Measurements from ENCODE around the gene S100Z.
A peak's percentile ranks its signal among the peaks of the same experiment; 100 is the strongest.

S100Z gene

GRCh38 chr5:76849419-76850291, at the start of gene S100Z:
Gene S100Z (plus strand): TSS chr5:76850014. CDS start chr5:76875360, 25,346 bp downstream.
- no peak within 1 kb of the TSS for H2AFZ ChIP-seq (ENCODE audit: low read length, unreplicated experiment)
- H3K27ac ChIP-seq (ENCODE audit: low read depth, low read length) = no peak within 1 kb of the TSS

GRCh38 chr5:76800579-76800978, 49.2 kb upstream of the S100Z start:
- H3K4me1 ChIP-seq (ENCODE audit: control insufficient read depth, insufficient read depth, low read length, unreplicated experiment) = peaks cover 17% of the 10 kb centered on the region
- H2AFZ ChIP-seq (ENCODE audit: low read length, unreplicated experiment) = no peak overlapping the region
- no peaks in the 10 kb centered on the region for H3K36me3 ChIP-seq (ENCODE audit: insufficient read depth, low read length)
- no peaks in the 10 kb centered on the region for H3K79me2 ChIP-seq (ENCODE audit: control insufficient read depth, insufficient read depth, low read length, unreplicated experiment)
- H3K27ac ChIP-seq (ENCODE audit: low read depth, low read length) = peak overlapping the region; percentile 66
- no peaks in the 10 kb centered on the region for H3K27me3 ChIP-seq (ENCODE audit: insufficient read depth, low read length)
- no peak overlapping the region for H3K4me3 ChIP-seq (ENCODE audit: low read depth, low read length)

More at GRCh38 chr5:76849419-76850291, at the start of gene S100Z:
- Histone ChIP-seq H3K4me1 (ENCODE audit: control insufficient read depth, insufficient read depth, low read length, unreplicated experiment) (no peaks in the 10 kb centered on the region), H3K36me3 (ENCODE audit: insufficient read depth, low read length) (no peaks in the 10 kb centered on the region), H3K27me3 (ENCODE audit: insufficient read depth, low read length) (no peaks in the 10 kb centered on the region), H3K79me2 (ENCODE audit: control insufficient read depth, insufficient read depth, low read length, unreplicated experiment) (no peaks in the 10 kb centered on the region), H3K4me3 (ENCODE audit: low read depth, low read length) (no peak within 1 kb of the TSS)

GRCh38 chr5:76801159-76801802, 48.5 kb upstream of the S100Z start:
- Histone ChIP-seq H3K4me3 (ENCODE audit: low read depth, low read length) (no peak overlapping the region), H2AFZ (ENCODE audit: low read length, unreplicated experiment) (no peak overlapping the region), H3K79me2 (ENCODE audit: control insufficient read depth, insufficient read depth, low read length, unreplicated experiment) (no peaks in the 10 kb centered on the region), H3K36me3 (ENCODE audit: insufficient read depth, low read length) (no peaks in the 10 kb centered on the region), H3K27ac (ENCODE audit: low read depth, low read length) (peak overlapping the region; percentile 66), H3K27me3 (ENCODE audit: insufficient read depth, low read length) (no peaks in the 10 kb centered on the region), H3K4me1 (ENCODE audit: control insufficient read depth, insufficient read depth, low read length, unreplicated experiment) (peaks cover 23% of the 10 kb centered on the region)

- Histone ChIP-seq H2AFZ (ENCODE audit: low read length, unreplicated experiment) (no peak overlapping the region), H3K4me3 (ENCODE audit: low read depth, low read length) (no peak overlapping the region), H3K4me1 (ENCODE audit: control insufficient read depth, insufficient read depth, low read length, unreplicated experiment) (peaks cover 28% of the 10 kb centered on the region), H3K27me3 (ENCODE audit: insufficient read depth, low read length) (no peaks in the 10 kb centered on the region), H3K27ac (ENCODE audit: low read depth, low read length) (peak overlapping the region; percentile 66), H3K36me3 (ENCODE audit: insufficient read depth, low read length) (no peaks in the 10 kb centered on the region), H3K79me2 (ENCODE audit: control insufficient read depth, insufficient read depth, low read length, unreplicated experiment) (no peaks in the 10 kb centered on the region)
Measured at GRCh38 chr5:76801803-76802195, 48.0 kb upstream of the S100Z start.

GRCh38 chr5:76804266-76804665, 45.5 kb upstream of the S100Z start:
- H3K4me3 ChIP-seq (ENCODE audit: low read depth, low read length) = no peak overlapping the region
- H3K4me1 ChIP-seq (ENCODE audit: control insufficient read depth, insufficient read depth, low read length, unreplicated experiment) = peaks cover 41% of the 10 kb centered on the region
- H3K36me3 ChIP-seq (ENCODE audit: insufficient read depth, low read length) = no peaks in the 10 kb centered on the region
- H3K79me2 ChIP-seq (ENCODE audit: control insufficient read depth, insufficient read depth, low read length, unreplicated experiment) = no peaks in the 10 kb centered on the region
- H2AFZ ChIP-seq (ENCODE audit: low read length, unreplicated experiment) = no peak overlapping the region
- no peaks in the 10 kb centered on the region for H3K27me3 ChIP-seq (ENCODE audit: insufficient read depth, low read length)
- H3K27ac ChIP-seq (ENCODE audit: low read depth, low read length) = no peak overlapping the region

GRCh38 chr5:76805821-76806505, 43.9 kb upstream of the S100Z start:
- Histone ChIP-seq H3K4me1 (ENCODE audit: control insufficient read depth, insufficient read depth, low read length, unreplicated experiment) (peaks cover 37% of the 10 kb centered on the region), H2AFZ (ENCODE audit: low read length, unreplicated experiment) (peak overlapping the region; percentile 14), H3K36me3 (ENCODE audit: insufficient read depth, low read length) (no peaks in the 10 kb centered on the region), H3K27me3 (ENCODE audit: insufficient read depth, low read length) (no peaks in the 10 kb centered on the region), H3K79me2 (ENCODE audit: control insufficient read depth, insufficient read depth, low read length, unreplicated experiment) (no peaks in the 10 kb centered on the region), H3K4me3 (ENCODE audit: low read depth, low read length) (no peak overlapping the region), H3K27ac (ENCODE audit: low read depth, low read length) (peak overlapping the region; percentile 95)

- no peaks in the 10 kb centered on the region for H3K36me3 ChIP-seq (ENCODE audit: insufficient read depth, low read length)
- peaks cover 28% of the 10 kb centered on the region for H3K4me1 ChIP-seq (ENCODE audit: control insufficient read depth, insufficient read depth, low read length, unreplicated experiment)
- H3K27ac ChIP-seq (ENCODE audit: low read depth, low read length) = peak overlapping the region; percentile 95
- no peaks in the 10 kb centered on the region for H3K27me3 ChIP-seq (ENCODE audit: insufficient read depth, low read length)
- H3K79me2 ChIP-seq (ENCODE audit: control insufficient read depth, insufficient read depth, low read length, unreplicated experiment) = no peaks in the 10 kb centered on the region
- H2AFZ ChIP-seq (ENCODE audit: low read length, unreplicated experiment) = no peak overlapping the region
- H3K4me3 ChIP-seq (ENCODE audit: low read depth, low read length) = no peak overlapping the region
Measured at GRCh38 chr5:76807296-76807695, 42.5 kb upstream of the S100Z start.

- Histone ChIP-seq H2AFZ (ENCODE audit: low read length, unreplicated experiment) (no peak overlapping the region), H3K4me3 (ENCODE audit: low read depth, low read length) (no peak overlapping the region), H3K79me2 (ENCODE audit: control insufficient read depth, insufficient read depth, low read length, unreplicated experiment) (no peaks in the 10 kb centered on the region), H3K4me1 (ENCODE audit: control insufficient read depth, insufficient read depth, low read length, unreplicated experiment) (peaks cover 28% of the 10 kb centered on the region), H3K27ac (ENCODE audit: low read depth, low read length) (no peak overlapping the region), H3K36me3 (ENCODE audit: insufficient read depth, low read length) (no peaks in the 10 kb centered on the region), H3K27me3 (ENCODE audit: insufficient read depth, low read length) (no peaks in the 10 kb centered on the region)
Measured at GRCh38 chr5:76808141-76808691, 41.6 kb upstream of the S100Z start.

- H3K4me1 ChIP-seq (ENCODE audit: control insufficient read depth, insufficient read depth, low read length, unreplicated experiment) = peaks cover 28% of the 10 kb centered on the region
- H3K27ac ChIP-seq (ENCODE audit: low read depth, low read length) = no peak overlapping the region
Measured at GRCh38 chr5:76809141-76809540, 40.7 kb upstream of the S100Z start.

GRCh38 chr5:76810236-76810635, 39.6 kb upstream of the S100Z start:
- Histone ChIP-seq H3K4me3 (ENCODE audit: low read depth, low read length) (no peak overlapping the region), H3K36me3 (ENCODE audit: insufficient read depth, low read length) (no peaks in the 10 kb centered on the region), H3K79me2 (ENCODE audit: control insufficient read depth, insufficient read depth, low read length, unreplicated experiment) (no peaks in the 10 kb centered on the region), H3K27ac (ENCODE audit: low read depth, low read length) (no peak overlapping the region), H3K27me3 (ENCODE audit: insufficient read depth, low read length) (no peaks in the 10 kb centered on the region), H2AFZ (ENCODE audit: low read length, unreplicated experiment) (no peak overlapping the region), H3K4me1 (ENCODE audit: control insufficient read depth, insufficient read depth, low read length, unreplicated experiment) (peaks cover 27% of the 10 kb centered on the region)

More at GRCh38 chr5:76809141-76809540, 40.7 kb upstream of the S100Z start:
- no peaks in the 10 kb centered on the region for H3K27me3 ChIP-seq (ENCODE audit: insufficient read depth, low read length)
- no peaks in the 10 kb centered on the region for H3K79me2 ChIP-seq (ENCODE audit: control insufficient read depth, insufficient read depth, low read length, unreplicated experiment)
- H3K36me3 ChIP-seq (ENCODE audit: insufficient read depth, low read length) = no peaks in the 10 kb centered on the region
- H3K4me3 ChIP-seq (ENCODE audit: low read depth, low read length) = no peak overlapping the region
- H2AFZ ChIP-seq (ENCODE audit: low read length, unreplicated experiment) = no peak overlapping the region
